ENCODE measurements around the gene CCDC102A.

GRCh38 chr16:57528499-57529390 is 7.6 kb downstream of the CCDC102A start:
- no peak for TF ChIP-seq HCFC1 (IDR thresholded peaks at IDR 0.05; ENCODE audit: low read length)
- no peak for TF ChIP-seq USF1 (IDR thresholded peaks at IDR 0.05; ENCODE audit: borderline replicate concordance, extremely low read length, insufficient read depth, low read depth, low read length)

Data from GM12878 (cell line).